NCI-H2227 (cell line): Measurements from ENCODE around the gene ITGB1.
"Not testable (repeated sequence)": the region's sequence is repeated elsewhere in the genome, so short reads cannot be mapped to it uniquely, and the experiment has no call there.

Experiments
- DNase-seq: peaks from one replicate; lab custom pipeline; 2025; ENCODE audit not compliant: unreplicated experiment; lab: John Stamatoyannopoulos, UW

The ITGB1 gene

GRCh38 chr10:32939296-32940111 lies 18.5 kb downstream of the ITGB1 start:
- DNase-seq, result no peak

- DNase-seq, result peak; percentile 40
Observed at GRCh38 chr10:32938554-32939061, 19.4 kb downstream of the ITGB1 start.

- DNase-seq, result no peak
Observed at GRCh38 chr10:32937911-32938424, 20.1 kb downstream of the ITGB1 start.

GRCh38 chr10:32932225-32932729 lies 25.8 kb downstream of the ITGB1 start:
- DNase-seq, result no peak

- no peak for DNase-seq
Observed at GRCh38 chr10:32931593-32931992, 26.4 kb downstream of the ITGB1 start.

GRCh38 chr10:32930036-32930435 lies 28.0 kb downstream of the ITGB1 start:
- DNase-seq, result no peak

- no peak for DNase-seq
Observed at GRCh38 chr10:32929634-32930033, 28.4 kb downstream of the ITGB1 start.

- no peak for DNase-seq
Observed at GRCh38 chr10:32927750-32928149, 30.3 kb downstream of the ITGB1 start.

DNA sequence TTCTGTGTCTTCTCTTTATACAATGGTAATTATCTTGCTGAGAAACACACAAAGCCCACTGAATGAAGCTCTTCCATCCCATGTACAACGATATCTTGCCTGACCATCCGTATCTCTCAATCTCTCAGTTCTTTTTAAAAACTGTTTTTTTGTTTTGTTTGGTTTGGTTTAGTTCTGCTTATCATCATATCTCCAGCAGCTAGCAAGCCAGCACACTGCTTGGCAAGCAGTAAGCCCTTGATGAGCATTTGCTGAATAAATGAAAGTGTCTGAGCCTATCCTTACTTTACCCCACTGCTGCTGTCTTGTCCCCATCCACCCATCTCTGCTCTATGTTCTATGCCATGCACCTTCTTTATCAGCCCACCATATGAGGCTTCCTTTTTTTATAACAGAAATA lies 34.2 kb downstream of the ITGB1 start:
- no peak for DNase-seq

DNA sequence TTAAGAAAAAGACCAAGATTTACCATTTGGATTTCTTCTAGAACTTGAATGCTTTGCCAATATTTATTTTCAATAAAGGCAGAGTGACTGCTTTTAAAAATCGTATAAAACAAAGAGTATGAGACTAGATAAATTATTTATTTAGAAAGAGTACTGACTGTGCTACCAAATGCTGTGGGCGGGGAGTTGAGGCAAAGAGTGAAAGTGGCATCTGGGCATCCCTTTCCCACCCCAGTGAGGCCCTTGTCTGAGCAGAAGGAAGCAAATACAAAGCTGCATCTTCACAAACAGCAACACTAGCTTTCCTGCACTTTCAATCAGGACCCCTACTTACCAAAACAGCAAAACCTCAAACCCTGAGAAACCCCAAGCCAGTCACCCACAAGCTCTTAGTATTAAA lies 34.9 kb downstream of the ITGB1 start:
- DNase-seq, result no peak

DNA sequence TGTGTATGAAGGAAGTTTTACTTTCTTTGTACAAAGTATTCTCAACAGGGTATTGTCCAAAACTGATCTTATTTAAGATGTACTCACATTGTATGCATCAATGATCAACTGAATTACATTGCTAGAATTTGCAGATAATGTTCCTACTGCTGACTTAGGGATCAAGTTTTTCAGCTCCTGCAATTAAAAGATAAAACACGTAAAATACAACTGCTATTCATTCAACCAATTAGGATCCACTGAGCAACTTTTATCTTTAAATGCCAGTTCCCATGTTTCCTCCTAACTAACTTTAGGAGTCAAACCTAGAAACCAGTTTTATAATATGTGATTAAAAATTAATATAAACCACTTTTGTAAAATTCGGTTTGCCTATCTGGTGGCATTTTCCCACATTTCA lies 35.9 kb downstream of the ITGB1 start:
- DNase-seq, result no peak

- DNase-seq, result not testable (repeated sequence)
Observed at GRCh38 chr10:32917817-32918216, 40.2 kb downstream of the ITGB1 start.

DNA sequence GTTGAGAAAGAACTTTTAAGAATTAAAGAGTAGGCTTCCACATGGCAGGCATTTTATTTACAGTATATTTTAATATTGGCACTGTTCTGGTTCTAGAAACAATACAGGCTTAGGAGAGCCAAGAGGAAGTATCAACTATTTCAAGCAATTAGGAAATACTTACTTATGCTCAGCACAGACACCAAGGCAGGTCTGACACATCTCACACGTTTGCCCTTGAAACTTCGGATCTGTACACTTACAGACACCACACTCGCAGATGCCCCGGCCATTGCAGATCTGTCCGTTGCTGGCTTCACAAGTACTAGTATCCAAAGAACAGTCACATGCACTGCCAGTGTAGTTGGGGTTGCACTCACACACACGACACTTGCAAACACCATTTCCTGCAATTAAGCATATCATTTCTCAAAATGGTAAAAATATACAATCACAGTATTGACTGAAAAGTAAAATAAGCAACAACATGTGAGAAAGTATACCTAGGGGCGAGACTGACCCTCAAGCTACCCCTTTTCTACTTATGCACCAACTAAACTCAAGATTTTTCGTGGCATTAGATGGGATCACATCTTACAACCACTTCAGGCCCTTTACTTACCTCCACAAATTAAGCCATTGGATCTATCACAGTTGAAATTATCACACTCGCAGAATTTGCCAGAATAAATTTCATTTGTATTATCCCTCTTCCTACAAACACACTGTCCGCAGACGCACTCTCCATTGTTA lies 46.6 kb downstream of the ITGB1 start:
- DNase-seq, result no peak

GRCh38 chr10:32909970-32910369 lies 48.1 kb downstream of the ITGB1 start:
- DNase-seq, result not testable (repeated sequence)

DNA sequence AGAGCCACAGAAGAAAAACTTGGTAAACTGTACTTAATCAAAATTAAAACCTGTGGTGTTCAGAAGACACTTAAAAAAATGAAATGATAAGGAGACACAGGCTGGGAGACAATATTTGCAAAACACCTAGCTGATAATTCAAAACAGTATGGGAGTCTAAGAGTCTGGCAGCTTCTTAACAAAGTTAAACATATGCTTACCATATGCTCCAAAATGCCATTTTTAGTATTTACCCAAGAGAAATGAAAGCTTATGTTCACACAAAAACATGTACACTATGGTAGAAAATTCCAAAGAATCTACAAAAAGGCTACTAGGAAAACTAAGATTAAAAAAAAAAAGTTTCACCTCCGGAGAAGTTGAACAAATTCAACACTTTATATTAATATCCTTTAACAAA lies 48.6 kb downstream of the ITGB1 start:
- DNase-seq, result no peak

DNA sequence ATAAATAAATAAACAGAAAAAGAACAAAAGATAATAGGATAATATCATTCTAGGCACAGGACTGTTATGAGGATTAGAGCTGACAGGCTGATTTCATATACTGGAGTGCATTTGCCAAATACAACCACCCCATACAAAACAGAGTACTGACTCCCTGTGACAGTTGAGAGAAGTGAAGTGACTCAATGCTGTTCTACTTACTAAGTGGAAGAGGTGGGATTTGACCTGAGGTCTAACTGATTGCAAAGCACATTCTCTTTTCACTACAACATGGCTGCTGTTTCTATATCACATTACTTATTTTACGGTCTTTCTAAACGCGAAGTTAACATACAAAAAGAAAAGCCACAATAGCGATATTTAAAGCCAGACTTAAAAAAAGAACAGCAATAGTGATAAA lies 51.4 kb downstream of the ITGB1 start:
- no peak for DNase-seq

DNA sequence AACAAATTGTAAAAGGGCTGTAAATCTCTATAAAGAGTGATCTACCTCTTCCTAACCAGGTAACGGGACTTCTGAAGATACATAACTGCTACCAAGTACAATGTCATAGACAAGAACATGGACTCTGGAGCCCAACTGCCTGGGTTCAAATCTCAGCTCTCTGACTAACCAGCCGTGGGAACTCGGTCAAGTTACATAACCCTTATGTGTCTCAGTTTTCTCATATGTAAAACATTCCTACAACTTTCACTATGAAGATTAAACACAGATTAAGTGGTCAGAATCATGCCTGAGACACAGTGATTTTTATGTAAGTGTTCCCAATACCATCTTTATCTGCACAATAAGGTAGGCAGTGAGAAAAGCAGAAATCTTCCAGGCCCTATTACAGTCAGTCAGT lies 52.6 kb downstream of the ITGB1 start:
- no peak for DNase-seq

GRCh38 chr10:32901815-32902214 lies 56.2 kb downstream of the ITGB1 start:
- DNase-seq, result no peak

GRCh38 chr10:32895200-32895968 lies 62.6 kb downstream of the ITGB1 start:
- DNase-seq, result not testable (repeated sequence)

DNA sequence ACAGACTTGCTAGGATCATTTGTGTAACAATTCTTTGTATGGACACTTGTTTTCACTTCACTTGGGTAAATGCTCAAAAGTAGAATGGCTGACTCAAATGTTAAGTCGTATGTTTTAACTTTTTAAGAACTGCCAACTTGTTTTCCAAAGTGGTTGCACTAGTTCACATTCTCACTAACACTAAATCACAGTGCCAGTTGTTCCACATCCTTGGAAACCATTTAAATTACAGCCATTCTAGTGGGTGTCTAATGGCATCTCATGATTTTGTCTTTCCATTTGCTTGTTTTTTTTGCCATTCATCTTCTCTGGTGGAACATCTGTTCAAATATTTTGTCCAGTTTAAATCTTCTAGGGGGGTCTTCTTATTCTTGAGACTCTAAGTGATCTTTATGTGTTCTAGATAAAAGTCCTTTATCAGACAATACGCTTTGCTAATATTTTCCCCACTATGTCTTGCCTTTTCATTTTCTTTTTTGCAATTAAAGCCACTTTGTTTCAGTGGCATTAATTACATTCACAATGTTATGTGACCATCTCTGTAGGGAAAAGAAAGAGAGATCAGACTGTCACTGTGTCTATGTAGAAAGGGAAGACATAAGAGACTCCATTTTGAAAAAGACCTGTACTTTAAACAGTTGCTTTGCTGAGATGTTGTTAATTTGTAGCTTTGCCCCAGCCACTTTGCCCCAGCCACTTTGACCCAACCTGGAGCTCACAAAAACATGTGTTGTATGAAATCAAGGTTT lies 63.9 kb downstream of the ITGB1 start:
- no peak for DNase-seq
